Glomerular endothelial cell (primary cell): ENCODE data around the gene NRCAM. TPM values are rescaled to one million over a fixed set of nuclear protein-coding genes. Genes with fewer than 3 reads are reported as not detected.
"Not testable (repeated sequence)": the region's sequence is repeated elsewhere in the genome, so short reads cannot be mapped to it uniquely, and the experiment has no call there.

Experiments used
- DNase-seq: peaks from one replicate; pipeline ENCODE4 v3.0.0-alpha.2; 2011; ENCODE audit warnings: low read depth, low spot score; ENCODE audit errors: extremely low read depth
- total RNA-seq: library from RNA; depleted of rRNA; stranded (reverse); fragments of >200 nt; gene quantifications from 2 replicates; pipeline ENCODE4 v1.2.3, GENCODE V29; 2015

NRCAM gene
- total RNA-seq, 1 donor from 2014 or later: 20.1 TPM

DNA sequence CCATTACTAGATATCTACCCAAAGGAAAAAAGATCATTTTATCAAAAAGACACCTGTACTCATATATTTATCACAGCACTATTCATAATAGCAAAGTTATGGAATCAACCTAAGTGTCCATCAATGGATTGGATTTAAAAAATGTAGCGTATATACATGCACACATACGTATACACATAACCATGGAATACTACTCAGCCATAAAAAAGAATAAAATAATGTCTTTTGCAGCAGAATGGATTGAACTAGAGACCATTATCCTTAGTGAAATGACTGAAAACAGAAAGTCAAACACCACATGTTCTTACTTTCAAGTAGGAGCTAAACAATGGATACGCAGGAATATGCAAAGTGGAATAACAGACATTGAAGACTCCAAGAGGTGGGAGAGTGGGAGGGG lies 168.4 kb downstream of the NRCAM start:
- no peak for DNase-seq

DNA sequence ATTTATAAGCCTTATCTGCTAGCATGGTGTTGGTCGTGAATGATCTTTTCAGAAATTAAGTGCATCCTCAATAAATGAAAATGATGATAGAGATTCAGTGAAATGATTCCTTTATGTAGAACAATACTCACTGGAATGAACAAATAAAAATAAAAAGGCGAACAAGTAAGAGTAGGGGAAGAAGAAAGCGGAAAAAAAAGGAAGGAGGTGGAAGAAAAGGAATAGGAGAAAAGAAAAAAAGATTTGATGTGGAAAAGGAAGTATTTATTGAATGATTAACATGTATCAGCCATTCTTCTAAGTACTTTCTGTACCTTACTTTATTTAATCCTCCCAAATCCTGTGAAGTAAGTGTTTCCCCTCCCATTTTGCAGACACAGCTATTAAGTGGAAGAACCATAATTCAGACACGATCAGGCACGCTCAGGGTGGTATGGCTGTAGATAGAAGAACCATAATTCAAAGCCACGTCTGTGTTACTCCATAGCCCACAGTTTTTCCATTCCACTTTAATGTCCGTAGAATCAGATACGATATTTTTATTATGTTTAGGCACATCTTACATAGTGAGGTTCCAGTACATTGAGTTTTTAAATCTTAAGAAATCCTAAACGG lies 169.8 kb downstream of the NRCAM start:
- no peak for DNase-seq

DNA sequence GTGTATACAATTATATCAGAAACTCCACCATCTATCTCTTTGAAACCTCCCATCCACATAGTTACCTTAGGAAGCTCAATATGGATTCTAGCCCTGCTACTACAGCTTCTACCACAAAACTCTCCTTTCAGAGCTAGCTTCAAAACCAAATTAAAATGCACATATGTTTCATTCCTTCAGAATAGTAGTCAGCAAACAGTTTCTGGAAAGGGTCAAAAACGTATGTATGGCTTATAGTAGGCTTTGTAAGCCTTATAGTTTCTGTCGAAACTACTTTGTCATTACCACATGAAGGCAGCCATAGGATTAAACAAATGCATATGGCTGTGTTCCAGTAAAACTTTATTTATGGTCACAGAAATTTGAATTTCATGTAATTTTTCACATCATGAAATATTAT lies 170.5 kb downstream of the NRCAM start:
- DNase-seq: no peak

DNA sequence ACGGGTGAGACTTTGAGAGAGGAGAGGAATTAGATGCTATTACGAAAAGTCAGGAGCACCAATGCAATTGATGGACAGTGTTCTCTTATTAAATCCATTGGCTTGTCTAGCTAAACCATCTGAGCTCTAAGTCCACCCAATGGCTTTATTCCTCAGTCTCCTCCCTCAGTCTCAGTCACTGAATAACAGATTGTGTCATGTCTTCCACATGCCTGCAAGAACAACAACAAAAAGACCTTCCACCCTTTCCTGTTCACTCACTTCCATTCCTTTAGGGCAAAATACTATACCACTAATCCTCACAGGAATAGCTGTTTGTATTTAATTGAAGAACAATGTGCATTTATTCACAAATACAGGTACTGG lies 171.2 kb downstream of the NRCAM start:
- no peak for DNase-seq

DNA sequence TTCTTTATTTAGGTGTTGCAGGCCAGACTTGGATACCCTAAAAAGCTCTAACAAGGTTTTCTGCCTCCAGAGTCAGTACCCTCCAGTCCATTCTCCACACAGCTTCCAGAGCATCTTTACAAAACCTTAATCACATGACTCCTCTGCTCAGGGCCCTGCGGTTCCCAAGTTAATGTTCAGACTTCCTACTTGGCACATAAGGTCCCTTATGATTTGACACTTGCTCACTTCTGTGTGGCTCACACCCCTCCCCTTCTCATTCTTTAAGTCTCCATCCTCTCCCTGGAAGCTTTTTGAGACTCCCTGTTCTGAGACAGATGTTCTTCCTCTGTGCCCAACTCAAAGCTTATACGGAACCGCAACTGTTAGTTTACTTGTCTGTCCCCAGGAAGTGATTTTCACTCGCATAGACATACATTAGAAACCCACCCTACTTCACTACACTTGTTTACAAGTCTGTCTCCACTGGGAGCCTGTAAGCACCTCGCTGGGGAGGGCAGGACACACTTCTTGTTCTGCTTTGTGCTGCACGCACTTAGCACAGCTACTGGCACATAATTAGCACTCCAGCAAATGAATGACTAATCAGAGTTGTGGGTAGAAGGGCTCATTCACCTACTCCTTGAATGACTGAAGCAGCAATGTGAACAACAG lies 171.8 kb downstream of the NRCAM start:
- no peak for DNase-seq

DNA sequence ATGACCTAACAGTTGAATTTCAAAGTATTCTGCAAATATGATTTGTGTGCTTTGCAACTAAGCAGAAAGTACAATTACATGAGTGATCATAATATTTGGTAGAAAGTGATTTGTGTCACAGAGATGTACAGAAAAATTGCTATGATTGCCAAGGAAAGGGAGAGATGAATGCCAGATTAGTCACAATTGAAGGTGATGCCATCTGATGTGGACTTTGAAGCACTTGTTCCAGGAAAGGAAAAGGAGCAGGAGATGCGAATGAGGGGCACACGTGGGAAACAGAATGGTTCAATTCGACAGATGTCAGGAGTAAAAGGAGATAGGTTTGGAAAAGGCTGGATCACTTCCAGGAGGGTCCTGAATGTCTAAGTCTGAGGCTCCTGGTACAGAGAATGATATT lies 173.0 kb downstream of the NRCAM start:
- no peak for DNase-seq

DNA sequence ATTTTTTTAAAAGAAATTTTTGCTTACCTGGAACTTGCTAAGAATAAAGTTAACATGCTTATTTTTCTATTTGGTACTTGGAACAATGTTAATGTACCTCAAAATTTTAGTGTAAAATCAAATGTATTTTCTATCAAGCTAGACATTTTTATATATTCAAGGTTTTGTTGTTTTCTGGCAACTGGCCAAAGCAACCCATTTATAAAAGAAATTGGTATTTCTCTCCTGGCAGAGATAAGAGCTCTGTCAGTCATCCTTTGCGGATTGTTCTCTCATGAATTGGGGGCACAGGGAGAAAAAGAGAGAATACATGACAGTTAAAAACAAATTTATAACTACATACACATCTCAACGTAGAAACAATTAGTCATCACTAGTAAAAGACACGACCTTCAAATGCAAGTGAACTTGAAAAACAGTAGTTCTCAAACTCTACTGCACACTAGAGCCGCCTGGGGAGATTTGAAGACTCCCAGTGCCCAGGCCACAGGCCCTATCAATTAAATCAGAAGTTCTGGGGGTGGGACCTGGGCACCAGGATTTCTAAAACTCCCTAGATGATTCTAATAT lies 173.7 kb downstream of the NRCAM start:
- no peak for DNase-seq

DNA sequence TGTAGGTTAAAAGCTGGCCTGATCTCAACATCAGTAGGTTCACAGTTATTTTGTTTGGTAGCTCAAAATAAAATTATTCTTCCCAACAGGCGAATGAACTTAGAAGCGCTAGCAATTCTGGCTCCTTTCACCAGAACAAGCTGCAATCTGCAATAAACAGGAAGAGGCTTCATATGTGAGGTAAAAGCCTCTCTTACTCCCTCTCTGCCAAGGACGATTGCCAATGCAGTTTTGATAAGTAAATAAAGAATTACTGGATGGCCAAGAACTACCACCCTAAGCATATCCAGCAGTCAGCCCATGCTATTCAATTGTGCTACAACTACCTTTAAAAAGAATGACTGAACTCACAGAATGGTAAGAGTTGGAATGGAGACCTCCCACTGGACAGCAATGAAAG lies 176.1 kb downstream of the NRCAM start:
- no peak for DNase-seq

DNA sequence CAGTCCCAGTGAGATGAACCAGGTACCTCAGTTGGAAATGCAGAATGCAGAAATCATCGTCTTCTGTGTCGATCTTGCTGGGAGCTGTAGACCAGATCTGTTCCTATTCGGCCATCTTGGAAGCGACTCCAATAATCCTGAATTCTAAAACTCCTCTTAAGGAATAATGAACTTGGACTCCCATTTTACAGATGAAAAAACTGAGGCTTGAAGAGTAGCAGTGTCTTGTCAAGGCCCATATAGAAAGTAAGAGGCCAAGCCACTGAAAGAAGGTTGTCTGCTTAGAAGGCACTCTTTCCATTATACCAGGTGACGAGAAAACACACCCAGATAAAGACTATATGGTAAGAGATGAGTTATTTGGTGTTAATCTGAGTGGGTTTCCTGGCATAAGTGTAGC lies 177.5 kb downstream of the NRCAM start:
- DNase-seq: no peak

DNA sequence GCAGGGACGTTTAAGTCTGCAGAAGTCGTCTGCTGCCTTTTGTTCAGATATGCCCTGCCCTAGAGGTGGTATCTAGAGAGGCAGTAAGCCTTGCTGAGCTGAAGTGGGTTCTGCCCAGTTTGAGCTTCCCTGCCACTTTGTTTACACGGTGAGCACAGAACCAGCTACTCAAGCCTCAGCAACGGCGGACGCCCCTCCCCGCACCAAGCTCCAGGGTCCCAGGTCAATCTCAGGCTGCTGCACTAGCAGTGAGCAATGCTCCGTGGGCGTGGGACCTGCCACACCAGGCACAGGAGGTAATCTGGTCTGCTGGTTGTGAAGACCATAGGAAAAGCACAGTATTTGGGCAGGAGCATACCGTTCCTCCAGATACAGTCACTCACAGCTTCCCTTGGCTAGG lies 178.0 kb downstream of the NRCAM start:
- DNase-seq: no peak

DNA sequence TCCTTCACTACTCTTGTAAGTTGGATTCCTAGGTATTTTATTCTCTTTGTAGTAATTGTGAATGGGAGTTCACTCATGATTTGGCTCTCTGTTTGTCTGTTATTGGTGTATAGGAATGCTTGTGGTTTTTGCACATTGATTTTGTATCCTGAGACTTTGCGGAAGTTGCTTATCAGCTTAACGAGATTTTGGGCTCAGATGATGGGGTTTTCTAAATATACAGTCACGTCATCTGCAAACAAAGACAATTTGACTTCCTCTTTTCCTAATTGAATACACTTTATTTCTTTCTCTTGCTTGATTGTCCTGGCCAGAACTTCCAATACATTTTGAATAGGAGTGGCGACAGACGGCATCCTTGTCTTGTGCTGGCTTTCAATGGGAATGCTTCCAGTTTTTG lies 181.8 kb downstream of the NRCAM start:
- DNase-seq: not testable (repeated sequence)

DNA sequence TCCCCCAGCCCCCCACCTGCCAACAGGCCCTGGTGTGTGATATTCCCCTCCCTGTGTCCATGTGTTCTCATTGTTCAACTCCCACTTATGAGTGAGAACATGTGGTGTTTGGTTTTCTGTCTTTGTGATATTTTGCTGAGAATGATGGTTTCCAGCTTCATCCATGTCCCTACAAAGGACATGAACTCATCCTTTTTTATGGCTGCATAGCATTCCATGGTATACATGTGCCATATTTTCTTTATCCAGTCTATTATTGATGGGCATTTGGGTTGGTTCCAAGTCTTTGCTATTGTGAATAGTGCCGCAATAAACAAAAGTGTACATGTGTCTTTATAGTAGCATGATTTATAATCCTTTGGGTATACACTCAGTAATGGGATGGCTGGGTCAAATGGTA lies 183.3 kb downstream of the NRCAM start:
- not testable (repeated sequence) for DNase-seq

DNA sequence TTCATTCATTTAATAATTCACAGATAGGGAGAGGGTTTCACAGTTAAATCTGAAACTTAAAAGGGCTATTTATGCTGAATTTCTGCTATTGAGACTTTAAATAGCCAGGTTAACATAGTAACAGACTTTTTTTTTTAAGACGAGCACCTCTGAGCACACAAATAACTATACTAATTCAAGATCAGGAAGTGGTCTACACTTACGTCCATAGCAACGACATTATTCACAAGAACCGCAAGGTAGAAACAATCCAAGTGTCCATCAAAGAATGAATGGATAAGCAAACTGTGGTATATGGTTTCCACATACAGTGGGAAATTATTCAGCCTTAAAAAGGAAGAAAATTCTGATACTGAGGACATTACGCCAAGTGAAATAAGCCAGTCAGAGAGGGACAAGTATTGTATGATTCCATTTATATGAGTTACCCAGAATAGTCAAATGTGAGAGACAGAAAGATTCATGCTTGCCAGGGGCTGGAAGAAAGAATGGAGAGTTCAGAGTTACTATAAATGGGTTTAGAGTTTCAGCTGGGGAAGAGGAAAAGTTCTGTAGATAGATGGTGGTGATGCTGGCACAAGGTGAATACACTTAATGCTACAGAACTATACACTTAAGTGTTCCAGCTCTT lies 185.7 kb downstream of the NRCAM start:
- DNase-seq: no peak

DNA sequence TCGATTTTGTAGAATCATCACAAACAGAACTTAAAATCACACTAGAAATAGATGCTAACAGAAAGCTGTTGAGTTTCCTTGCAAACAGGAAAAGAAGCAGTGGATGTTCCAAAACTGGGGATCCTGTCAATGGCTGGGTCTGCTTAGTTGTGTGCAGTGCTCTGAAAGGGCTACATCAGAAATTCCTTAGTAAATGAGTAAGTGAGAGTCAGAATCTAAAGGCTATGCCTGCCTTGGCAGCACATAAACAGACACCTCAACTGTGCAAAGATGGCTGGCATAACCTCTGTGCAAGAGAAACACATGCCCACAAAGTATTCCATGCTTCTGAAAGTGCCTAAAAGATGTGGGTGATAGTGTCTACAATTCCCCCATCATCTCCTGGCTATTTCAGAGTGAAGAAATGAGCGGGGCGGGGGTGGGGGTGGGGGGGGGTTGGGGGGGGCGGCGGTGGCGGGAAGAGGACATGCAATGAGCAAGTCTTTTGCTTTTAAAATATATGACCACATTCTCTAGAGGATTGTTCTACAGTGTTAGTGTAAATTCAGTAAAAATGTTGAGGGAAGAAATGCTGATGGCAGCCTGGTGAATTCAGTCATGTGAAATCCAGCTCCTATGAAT lies 187.9 kb downstream of the NRCAM start:
- no peak for DNase-seq

DNA sequence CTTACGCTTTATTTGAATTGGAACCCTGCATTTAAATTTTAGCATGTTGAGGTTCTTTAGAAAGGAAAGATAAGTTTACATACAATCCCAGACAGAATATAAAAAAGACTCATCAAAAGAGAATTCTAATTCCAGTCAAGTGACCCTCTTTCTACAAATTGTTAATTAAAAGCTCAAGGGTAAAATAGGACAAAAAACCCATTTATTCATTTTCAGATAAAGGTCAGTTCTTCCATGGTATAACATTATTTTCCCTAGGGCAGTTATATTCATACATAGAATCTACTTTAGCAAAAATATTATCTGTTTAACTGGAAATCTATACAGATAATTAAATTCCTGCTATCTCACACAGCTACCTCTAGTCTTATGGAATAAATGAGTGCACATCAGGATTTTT lies 188.6 kb downstream of the NRCAM start:
- DNase-seq: no peak

DNA sequence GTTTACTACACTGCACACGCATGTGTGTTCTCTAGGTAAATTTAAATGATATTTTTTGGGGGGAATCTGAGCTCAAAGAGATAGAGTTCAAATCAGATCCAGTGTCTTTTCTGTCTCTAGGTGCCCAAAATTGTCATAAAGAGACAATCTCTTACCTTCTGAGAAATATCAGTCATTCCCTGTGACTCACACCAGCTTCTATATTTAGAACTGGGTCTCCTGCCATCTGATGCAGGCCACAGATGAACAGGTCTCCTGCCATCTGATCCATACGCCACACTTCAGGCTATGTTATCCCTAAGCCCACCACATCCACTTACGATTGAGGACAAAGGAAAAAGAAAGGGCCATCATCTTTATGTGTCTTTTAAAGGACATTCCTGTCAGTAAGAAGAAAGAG lies 189.7 kb downstream of the NRCAM start:
- no peak for DNase-seq

DNA sequence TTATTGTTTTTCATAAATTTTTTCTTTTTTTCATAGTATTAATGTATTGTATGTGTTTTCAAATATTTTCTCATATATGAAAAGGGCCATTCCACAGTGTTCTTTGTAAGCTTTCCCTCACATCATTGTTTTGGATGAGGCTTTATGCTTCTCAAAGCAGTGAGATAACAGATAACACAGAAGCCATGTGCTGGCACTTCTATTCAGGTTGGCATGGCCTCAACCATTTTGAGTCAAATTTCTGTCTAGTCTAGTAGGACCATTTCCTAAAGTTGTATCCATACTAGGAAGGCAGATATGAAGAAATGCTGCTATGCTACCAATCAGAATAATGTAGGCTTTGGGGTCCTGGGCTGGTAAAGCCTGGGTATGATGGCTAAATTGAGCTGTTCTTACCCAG lies 190.2 kb downstream of the NRCAM start:
- DNase-seq: no peak

DNA sequence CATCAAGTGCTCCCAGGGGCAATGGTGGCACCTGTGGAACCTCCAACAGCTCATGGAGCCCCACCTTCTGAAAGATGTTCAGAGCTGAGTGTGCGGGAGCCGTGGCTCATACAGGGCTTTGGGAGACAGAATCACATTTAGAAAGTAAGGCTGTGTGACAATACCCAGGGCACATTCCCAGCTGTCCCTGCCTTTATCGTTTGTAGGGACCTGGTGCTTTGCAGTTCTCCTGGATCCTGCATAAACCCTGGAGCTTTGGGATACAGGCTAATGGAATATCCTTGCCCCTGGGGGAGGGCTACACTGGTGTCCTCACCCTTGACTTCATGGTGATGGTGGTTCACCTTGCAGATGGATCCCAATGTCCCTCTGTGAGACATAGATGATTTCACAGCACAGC lies 191.2 kb downstream of the NRCAM start:
- DNase-seq: no peak

DNA sequence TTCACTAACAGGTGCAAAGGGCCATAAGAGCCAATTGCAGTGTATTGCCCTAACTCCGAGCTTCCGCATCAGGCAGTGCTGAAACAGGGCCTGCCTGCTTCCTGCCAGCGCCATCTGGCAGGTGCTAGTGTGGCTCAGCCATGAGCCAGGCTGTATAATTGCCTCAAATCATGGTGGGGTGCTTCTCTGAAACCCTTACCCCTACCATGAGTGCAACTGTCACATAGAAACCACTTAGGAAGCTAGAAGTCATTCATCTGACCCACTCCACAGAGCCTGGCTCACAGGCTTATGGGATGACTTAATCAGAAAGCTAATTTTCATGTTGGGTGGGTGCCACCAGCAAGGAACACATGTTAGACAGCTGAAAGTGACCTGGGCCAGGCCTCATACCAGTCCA lies 192.8 kb downstream of the NRCAM start:
- no peak for DNase-seq

DNA sequence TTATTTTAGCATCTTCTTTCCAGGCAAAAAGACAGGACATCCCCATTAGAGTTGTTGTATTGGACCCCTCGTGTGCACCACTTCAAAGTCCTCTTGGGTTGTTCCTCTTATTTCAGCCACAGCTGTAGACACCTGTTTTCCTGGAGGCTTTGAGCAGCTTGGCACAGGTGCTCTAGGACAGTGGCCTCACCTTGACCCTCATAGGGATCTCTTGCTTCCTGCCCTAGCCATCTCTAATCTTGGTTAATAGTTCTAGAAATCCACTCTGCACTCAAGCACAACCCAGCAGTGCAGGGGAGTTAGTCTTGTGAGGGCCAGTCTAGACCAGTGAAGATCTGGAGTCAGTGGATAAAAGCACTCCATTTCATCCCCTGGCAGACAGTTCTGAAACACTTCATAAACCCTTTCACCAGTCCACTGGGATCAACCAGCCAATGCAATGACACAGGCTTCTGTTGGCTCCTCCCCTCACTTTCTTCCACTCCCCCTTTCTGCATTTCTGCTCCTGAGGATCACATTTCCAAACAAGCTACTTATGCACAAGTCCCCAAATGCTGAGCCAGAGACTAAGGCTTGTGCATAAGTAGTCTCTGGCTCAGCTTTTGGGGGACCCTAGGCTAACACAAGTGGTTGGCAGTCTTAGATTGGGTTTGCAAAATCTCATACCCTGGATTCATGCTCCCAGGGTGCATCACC lies 194.5 kb downstream of the NRCAM start:
- DNase-seq: no peak

DNA sequence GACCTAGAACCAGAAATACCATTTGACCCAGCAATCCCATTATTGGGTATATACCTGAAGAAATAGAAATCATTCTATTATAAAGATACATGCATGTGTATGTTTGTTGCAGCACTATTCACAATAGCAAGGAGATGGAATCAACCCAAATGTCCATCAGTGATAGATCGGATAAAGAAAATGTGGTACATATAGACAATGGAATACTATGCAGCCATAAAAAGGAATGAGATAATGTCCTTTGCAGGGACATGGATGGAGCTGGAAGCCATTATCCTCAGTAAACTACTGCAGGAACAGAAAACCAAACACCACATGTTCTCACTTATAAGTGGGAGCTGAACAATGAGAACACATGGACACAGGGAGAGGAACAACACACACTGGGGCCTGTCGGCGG lies 196.8 kb downstream of the NRCAM start:
- not testable (repeated sequence) for DNase-seq
